Upper lobe of right lung (tissue), 1 donor: Measurements from ENCODE around the gene SGSM1. TPM values are rescaled to one million over a fixed set of nuclear protein-coding genes. Genes with fewer than 3 reads are reported as not detected.
"Not testable (repeated sequence)": the region's sequence is repeated elsewhere in the genome, so short reads cannot be mapped to it uniquely, and the experiment has no call there.

Source experiments
- ATAC-seq: fragments of 200-7000 bp; cut with Tn5 transposase; one replicate; pipeline ENCODE4 v1.9.1; 2020; ENCODE audit warnings: mild to moderate bottlenecking, moderate library complexity
- DNase-seq: peaks from one replicate; pipeline ENCODE4 v3.0.0-alpha.2; 2020
- H3K27ac ChIP-seq: fragments of 200-600 bp; one replicate; pipeline ENCODE4 v1.8.0; 2022
- H3K27me3 ChIP-seq: fragments of 200-600 bp; one replicate; pipeline ENCODE4 v1.8.0; 2022; ENCODE audit warnings: mild to moderate bottlenecking
- H3K36me3 ChIP-seq: fragments of 200-600 bp; one replicate; pipeline ENCODE4 v1.8.0; 2022
- H3K4me1 ChIP-seq: fragments of 200-600 bp; one replicate; pipeline ENCODE4 v1.8.0; 2022
- H3K4me3 ChIP-seq: fragments of 200-600 bp; one replicate; pipeline ENCODE4 v1.8.0; 2022; ENCODE audit warnings: mild to moderate bottlenecking
- H3K9me3 ChIP-seq: fragments of 200-600 bp; one replicate; pipeline ENCODE4 v1.8.0; 2022
- CTCF ChIP-seq: fragments of 200-600 bp; IDR thresholded peaks from one replicate; pipeline ENCODE4 v1.8.0; 2022; ENCODE audit warnings: antibody characterized with exemption
- intact Hi-C: fragments of 100-400 bp; cut with DNase I; formaldehyde crosslinking; loops from one replicate; pipeline ENCODE4 v1.11.0; 2022
- total RNA-seq: library from RNA; stranded (reverse); fragmentation: NEBNext Ultra II Directional; extraction: Animal tissue kit (Norgen Biotek cat#: 25700); gene quantifications from one replicate; pipeline ENCODE4 v1.2.1, GENCODE V29; 2021
- donor health status: DM: no; HTN: yes; CAD: no; lungs with severe emphysema.

SGSM1 gene
- total RNA-seq, 1 donor from 2014 or later, result 3.8 TPM

- ATAC-seq (peak; percentile 92), DNase-seq (peak; percentile 90)
- no peak for TF ChIP-seq CTCF
- intact Hi-C loops, result no loop called here
- H3K9me3 ChIP-seq, result no peaks in the 10 kb centered on the region
- peak overlapping the region; percentile 74 for H3K27ac ChIP-seq
- H3K27me3 ChIP-seq, result no peaks in the 10 kb centered on the region
- no peaks in the 10 kb centered on the region for H3K36me3 ChIP-seq
- no peak overlapping the region for H3K4me3 ChIP-seq
- H3K4me1 ChIP-seq, result peaks cover 9% of the 10 kb centered on the region
Observed at GRCh38 chr22:24894220-24894975, 88.4 kb downstream of the SGSM1 start.

- intact Hi-C loops, result no loop called here
- peak; percentile 68 for ATAC-seq
Observed at GRCh38 chr22:24894998-24895397, 89.0 kb downstream of the SGSM1 start.

DNA sequence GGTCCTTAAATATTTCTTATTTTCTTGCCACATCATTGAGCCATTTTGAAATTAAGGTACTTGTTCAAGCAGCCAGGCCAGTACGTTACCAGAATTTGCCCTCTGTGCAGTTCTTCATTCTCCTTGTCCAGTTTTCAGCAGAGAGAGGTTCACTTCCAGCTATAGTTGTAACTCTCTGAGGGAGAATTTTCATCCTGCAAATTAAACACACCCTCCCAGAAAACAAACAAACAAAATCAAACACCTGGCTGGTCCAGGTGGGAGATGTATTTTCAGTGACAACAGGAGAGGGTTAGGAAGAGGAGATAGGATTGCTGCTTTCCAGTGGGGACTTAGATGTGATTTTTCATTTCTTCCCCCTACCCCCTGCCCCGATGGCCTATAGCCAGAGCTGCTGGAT, 95.4 kb downstream of the SGSM1 start:
- ATAC-seq, result no peak
- no peak for TF ChIP-seq CTCF
- peaks cover 5% of the 10 kb centered on the region for H3K9me3 ChIP-seq
- no peak overlapping the region for H3K27ac ChIP-seq
- H3K27me3 ChIP-seq, result no peaks in the 10 kb centered on the region
- DNase-seq, result no peak
- no peak overlapping the region for H3K4me3 ChIP-seq
- no peaks in the 10 kb centered on the region for H3K36me3 ChIP-seq
- no peaks in the 10 kb centered on the region for H3K4me1 ChIP-seq
- intact Hi-C loops, result no loop called here

More at GRCh38 chr22:24894998-24895397, 89.0 kb downstream of the SGSM1 start:
- Histone ChIP-seq H3K4me3 (no peak overlapping the region), H3K27ac (peak overlapping the region; percentile 74), H3K36me3 (no peaks in the 10 kb centered on the region), H3K27me3 (no peaks in the 10 kb centered on the region), H3K9me3 (no peaks in the 10 kb centered on the region), H3K4me1 (peaks cover 9% of the 10 kb centered on the region)
- no peak for TF ChIP-seq CTCF
- peak; percentile 79 for DNase-seq

- Histone ChIP-seq H3K27ac (no peak overlapping the region), H3K27me3 (no peaks in the 10 kb centered on the region)
- TF ChIP-seq CTCF, result no peak
Observed at GRCh38 chr22:24905909-24906308, 99.9 kb downstream of the SGSM1 start.

GRCh38 chr22:24907101-24907500, 101.1 kb downstream of the SGSM1 start:
- H3K9me3 ChIP-seq, DNase-seq, ATAC-seq, H3K27me3 ChIP-seq, intact Hi-C loops, H3K27ac ChIP-seq, H3K4me3 ChIP-seq, H3K4me1 ChIP-seq, H3K36me3 ChIP-seq: not testable (repeated sequence)

More at GRCh38 chr22:24905909-24906308, 99.9 kb downstream of the SGSM1 start:
- H3K36me3 ChIP-seq, result no peaks in the 10 kb centered on the region
- intact Hi-C loops, result no loop called here
- ATAC-seq (no peak), DNase-seq (no peak)
- H3K4me1 ChIP-seq, result no peaks in the 10 kb centered on the region
- peaks cover 5% of the 10 kb centered on the region for H3K9me3 ChIP-seq
- no peak overlapping the region for H3K4me3 ChIP-seq

- Histone ChIP-seq H3K4me1 (no peaks in the 10 kb centered on the region), H3K27me3 (no peaks in the 10 kb centered on the region), H3K4me3 (no peak overlapping the region), H3K27ac (no peak overlapping the region), H3K36me3 (no peaks in the 10 kb centered on the region), H3K9me3 (no peaks in the 10 kb centered on the region)
- intact Hi-C loops, result no loop called here
- ATAC-seq (no peak), DNase-seq (no peak)
- no peak for TF ChIP-seq CTCF
Observed at GRCh38 chr22:24920029-24920428, 114.0 kb downstream of the SGSM1 start.
